HCT116 (cell line): Measurements from ENCODE around the gene CDH10. TPM values are rescaled to one million over a fixed set of nuclear protein-coding genes. Genes with fewer than 3 reads are reported as not detected.

Source experiments
- ATAC-seq: fragments of 200-7000 bp; cut with Tn5 transposase; 2 replicates; pipeline ENCODE4 v1.9.1; 2020; ENCODE audit warnings: mild to moderate bottlenecking, moderate library complexity
- BruUV-seq: library from RNA; stranded (reverse); fragments of 400-500 nt; replicated peaks from 2 replicates; lab custom pipeline; 2021; lab: Mats Ljungman, UMichigan
- CTCF ChIA-PET: fragments of 300-600 bp; sonication (Branson Sonifier 250); formaldehyde crosslinking; loops from one replicate; lab custom pipeline; 2021; ENCODE audit warnings: antibody characterized with exemption; lab: Charles Lee
- POLR2A ChIA-PET: fragments of 300-600, 350-600 bp; sonication (Branson Sonifier 250); formaldehyde crosslinking; loops from one replicate; lab custom pipeline; 2021; ENCODE audit warnings: antibody characterized with exemption; lab: Charles Lee
- RAD21 ChIA-PET, 2 experiments: fragments of 300-600 bp; sonication (Branson Sonifier 250); formaldehyde crosslinking; loops; one replicate each; lab custom pipeline; 2023; ENCODE audit warnings: low total read pairs in 2 of 2; ENCODE audit not compliant: uncharacterized antibody in 2 of 2, unreplicated experiment in 2 of 2, low non-redundant PET in 1 of 2; lab: Charles Lee
- DNase-seq: peaks from one replicate; pipeline ENCODE4 v3.0.0-alpha.2; 2010; ENCODE audit warnings: low read depth, low spot score
- H2AFZ ChIP-seq: fragments of 200-600 bp; shearing (Covaris generic), sonication (generic); 2 replicates; pipeline ENCODE4 v1.6.1; 2017; ENCODE audit warnings: low read depth, mixed run types, mixed read lengths, antibody characterized with exemption, low read length; ENCODE audit not compliant: poor library complexity, severe bottlenecking
- H3K27ac ChIP-seq: 2 replicates; pipeline ENCODE4 v1.5.1; 2012; ENCODE audit warnings: low read depth, low read length
- H3K27me3 ChIP-seq: fragments of 200-600 bp; sonication (generic); 2 replicates; pipeline ENCODE4 v1.6.1; 2016; ENCODE audit warnings: mixed run types, low read length, mixed read lengths; ENCODE audit not compliant: insufficient read depth
- H3K36me3 ChIP-seq, 2 experiments: fragments of 200-500 bp in 1 of 2; fragments of 200-600 bp in 1 of 2; sonication (Bioruptor generic) in 1 of 2; sonication (generic) in 1 of 2; 2 replicates each; pipeline versions ENCODE4 v1.5.1 to v1.6.1; 2014 to 2016; ENCODE audit warnings: low read length in 2 of 2, inconsistent platforms in 1 of 2, mixed read lengths in 1 of 2, mixed run types in 1 of 2; ENCODE audit not compliant: insufficient read depth in 2 of 2, control insufficient read depth in 1 of 2
- H3K4me1 ChIP-seq, 2 experiments: fragments of 200-600 bp in 1 of 2; sonication (generic) in 1 of 2; 2 replicates each; pipeline versions ENCODE4 v1.5.1 to v1.6.1; 2012 to 2017; ENCODE audit warnings: low read length in 2 of 2, inconsistent platforms in 1 of 2, mild to moderate bottlenecking in 1 of 2, mixed read lengths in 1 of 2, mixed run types in 1 of 2, moderate library complexity in 1 of 2; ENCODE audit not compliant: insufficient read depth in 2 of 2, control insufficient read depth in 1 of 2
- H3K4me2 ChIP-seq: fragments of 200-600 bp; sonication (generic); 2 replicates; pipeline ENCODE4 v1.6.1; 2017; ENCODE audit warnings: mixed run types, low read length, mixed read lengths
- H3K4me3 ChIP-seq, 2 experiments: fragments of 200-600 bp in 1 of 2; sonication (generic) in 1 of 2; replicated peaks in 1 of 2; 2 replicates each; pipeline ENCODE4 v1.5.1; 2011 to 2016; ENCODE audit warnings: low read length in 2 of 2, control low read depth in 1 of 2, low read depth in 1 of 2, mild to moderate bottlenecking in 1 of 2, mixed read lengths in 1 of 2, mixed run types in 1 of 2
- H3K79me2 ChIP-seq: fragments of 200-600 bp; sonication (generic); 2 replicates; pipeline ENCODE4 v1.6.1; 2017; ENCODE audit warnings: mild to moderate bottlenecking, mixed run types, low read length, moderate library complexity, mixed read lengths; ENCODE audit not compliant: insufficient read depth
- H3K9ac ChIP-seq: fragments of 200-600 bp; sonication (generic); 2 replicates; pipeline ENCODE4 v1.6.1; 2016; ENCODE audit warnings: low read length, mixed read lengths
- H3K9me2 ChIP-seq: fragments of 200-600 bp; sonication (generic), shearing (Covaris generic); 2 replicates; pipeline ENCODE4 v1.6.1; 2017; ENCODE audit warnings: mixed run types, mild to moderate bottlenecking, moderate library complexity; ENCODE audit not compliant: insufficient read depth
- H3K9me3 ChIP-seq, 2 experiments: fragments of 200-500 bp in 1 of 2; fragments of 200-600 bp in 1 of 2; sonication (Bioruptor generic) in 1 of 2; sonication (generic) in 1 of 2; 2 replicates each; pipeline ENCODE4 v1.6.1; 2014 to 2017; ENCODE audit warnings: low read length in 2 of 2, mixed read lengths in 2 of 2, inconsistent platforms in 1 of 2, low read depth in 1 of 2, mild to moderate bottlenecking in 1 of 2, mixed run types in 1 of 2, moderate library complexity in 1 of 2; ENCODE audit not compliant: control insufficient read depth in 1 of 2, insufficient read depth in 1 of 2
- H4K20me1 ChIP-seq: fragments of 200-600 bp; sonication (generic), shearing (Covaris generic); 2 replicates; pipeline ENCODE4 v1.6.1; 2017; ENCODE audit warnings: mixed run types, mild to moderate bottlenecking, moderate library complexity; ENCODE audit not compliant: insufficient read depth
- CEBPB ChIP-seq: IDR thresholded peaks from 2 replicates; pipeline ENCODE4 v1.6.1; 2012; ENCODE audit warnings: low read depth
- SIN3A ChIP-seq: IDR thresholded peaks from 2 replicates; pipeline ENCODE4 v1.6.1; 2012; ENCODE audit warnings: low read depth
- SRF ChIP-seq: IDR thresholded peaks from 2 replicates; pipeline ENCODE4 v1.6.1; 2012; ENCODE audit warnings: low read depth
- TCF7L2 ChIP-seq: IDR thresholded peaks from 2 replicates; pipeline ENCODE4 v1.7.0; 2011; ENCODE audit warnings: borderline replicate concordance, inconsistent platforms; ENCODE audit not compliant: insufficient read depth, insufficient read length; ENCODE audit errors: extremely low read depth
- YY1 ChIP-seq: IDR thresholded peaks from 2 replicates; pipeline ENCODE4 v1.6.1; 2011; ENCODE audit warnings: low read length, low read depth, moderate library complexity, mild to moderate bottlenecking; ENCODE audit not compliant: insufficient replicate concordance; ENCODE audit errors: extremely low read depth
- ZNF274 ChIP-seq: fragments of 200-500 bp; sonication (Bioruptor generic); IDR thresholded peaks from 2 replicates; pipeline ENCODE4 v1.6.1; 2014; ENCODE audit warnings: mild to moderate bottlenecking, low read depth, low read length, inconsistent platforms
- intact Hi-C: fragments of 100-400 bp; cut with micrococcal nuclease; formaldehyde crosslinking; loops from 2 replicates; pipeline ENCODE4 v1.10.0; 2022
- total RNA-seq: library from RNA; stranded (reverse); gene quantifications from one replicate; pipeline ENCODE4 v1.2.1, GENCODE V29; 2021; ENCODE audit not compliant: unreplicated experiment
- TF ChIP-seq, protein P1 (sequence below): IDR thresholded peaks from 2 replicates; pipeline ENCODE4 v1.6.1; 2012; ENCODE audit warnings: low read depth
- TF ChIP-seq, protein P2 (sequence below): IDR thresholded peaks from 2 replicates; pipeline ENCODE4 v1.6.1; 2012
- TF ChIP-seq, protein P3 (sequence below): IDR thresholded peaks from 2 replicates; pipeline ENCODE4 v1.6.1; 2012
- TF ChIP-seq, protein P4 (sequence below): IDR thresholded peaks from 2 replicates; pipeline ENCODE4 v1.6.1; 2011; ENCODE audit warnings: mild to moderate bottlenecking, low read length, moderate library complexity; ENCODE audit not compliant: insufficient replicate concordance; ENCODE audit errors: extremely low read depth

Gene CDH10
- total RNA-seq, 1 experiment from 2014 or later = not detected

DNA sequence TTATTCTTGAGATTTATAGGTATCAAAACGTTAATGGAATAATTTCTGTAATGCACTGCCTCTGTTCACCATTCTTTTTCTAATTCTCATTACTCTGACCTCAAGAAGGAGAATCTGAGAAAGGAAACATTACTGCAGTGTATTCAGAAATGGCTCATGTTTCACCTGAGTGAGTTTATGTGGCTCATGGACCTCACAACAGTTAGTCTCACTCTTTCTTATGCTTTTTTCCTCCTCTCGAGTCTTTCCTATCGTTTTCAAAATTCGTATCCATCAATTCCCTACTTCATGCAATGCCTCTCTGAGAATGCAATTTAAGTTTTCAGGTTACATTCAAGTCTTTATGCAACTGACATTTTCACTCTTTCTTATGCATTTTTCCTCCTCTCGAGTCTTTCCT lies 9.6 kb downstream of the CDH10 start:
- Histone ChIP-seq H3K4me2 (no peak overlapping the region), H3K36me3 (no peaks in the 10 kb centered on the region), H2AFZ (no peak overlapping the region), H3K4me3 (no peak overlapping the region), H4K20me1 (no peaks in the 10 kb centered on the region), H3K4me1 (no peaks in the 10 kb centered on the region), H3K79me2 (no peaks in the 10 kb centered on the region), H3K9me3 (peaks cover 3 to 10% of the 10 kb centered on the region in 2 experiments), H3K27ac (no peak overlapping the region), H3K9me2 (no peaks in the 10 kb centered on the region), H3K27me3 (no peaks in the 10 kb centered on the region), H3K9ac (no peak overlapping the region)
- ChIA-PET RAD21 (no interaction called here), CTCF (no interaction called here), POLR2A (no interaction called here)
- intact Hi-C loops = no loop called here
- no TSS peak for BruUV-seq
- ATAC-seq (no peak), DNase-seq (no peak)
- TF ChIP-seq SIN3A = no peak
- TF ChIP-seq, protein P1, sequence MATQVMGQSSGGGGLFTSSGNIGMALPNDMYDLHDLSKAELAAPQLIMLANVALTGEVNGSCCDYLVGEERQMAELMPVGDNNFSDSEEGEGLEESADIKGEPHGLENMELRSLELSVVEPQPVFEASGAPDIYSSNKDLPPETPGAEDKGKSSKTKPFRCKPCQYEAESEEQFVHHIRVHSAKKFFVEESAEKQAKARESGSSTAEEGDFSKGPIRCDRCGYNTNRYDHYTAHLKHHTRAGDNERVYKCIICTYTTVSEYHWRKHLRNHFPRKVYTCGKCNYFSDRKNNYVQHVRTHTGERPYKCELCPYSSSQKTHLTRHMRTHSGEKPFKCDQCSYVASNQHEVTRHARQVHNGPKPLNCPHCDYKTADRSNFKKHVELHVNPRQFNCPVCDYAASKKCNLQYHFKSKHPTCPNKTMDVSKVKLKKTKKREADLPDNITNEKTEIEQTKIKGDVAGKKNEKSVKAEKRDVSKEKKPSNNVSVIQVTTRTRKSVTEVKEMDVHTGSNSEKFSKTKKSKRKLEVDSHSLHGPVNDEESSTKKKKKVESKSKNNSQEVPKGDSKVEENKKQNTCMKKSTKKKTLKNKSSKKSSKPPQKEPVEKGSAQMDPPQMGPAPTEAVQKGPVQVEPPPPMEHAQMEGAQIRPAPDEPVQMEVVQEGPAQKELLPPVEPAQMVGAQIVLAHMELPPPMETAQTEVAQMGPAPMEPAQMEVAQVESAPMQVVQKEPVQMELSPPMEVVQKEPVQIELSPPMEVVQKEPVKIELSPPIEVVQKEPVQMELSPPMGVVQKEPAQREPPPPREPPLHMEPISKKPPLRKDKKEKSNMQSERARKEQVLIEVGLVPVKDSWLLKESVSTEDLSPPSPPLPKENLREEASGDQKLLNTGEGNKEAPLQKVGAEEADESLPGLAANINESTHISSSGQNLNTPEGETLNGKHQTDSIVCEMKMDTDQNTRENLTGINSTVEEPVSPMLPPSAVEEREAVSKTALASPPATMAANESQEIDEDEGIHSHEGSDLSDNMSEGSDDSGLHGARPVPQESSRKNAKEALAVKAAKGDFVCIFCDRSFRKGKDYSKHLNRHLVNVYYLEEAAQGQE = no peak
- TF ChIP-seq TCF7L2 = no peak
- TF ChIP-seq, protein P2, sequence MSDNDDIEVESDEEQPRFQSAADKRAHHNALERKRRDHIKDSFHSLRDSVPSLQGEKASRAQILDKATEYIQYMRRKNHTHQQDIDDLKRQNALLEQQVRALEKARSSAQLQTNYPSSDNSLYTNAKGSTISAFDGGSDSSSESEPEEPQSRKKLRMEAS = no peak
- TF ChIP-seq, protein P3, sequence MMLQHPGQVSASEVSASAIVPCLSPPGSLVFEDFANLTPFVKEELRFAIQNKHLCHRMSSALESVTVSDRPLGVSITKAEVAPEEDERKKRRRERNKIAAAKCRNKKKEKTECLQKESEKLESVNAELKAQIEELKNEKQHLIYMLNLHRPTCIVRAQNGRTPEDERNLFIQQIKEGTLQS = no peak
- TF ChIP-seq CEBPB = no peak
- no peak for TF ChIP-seq ZNF274
- no peak for TF ChIP-seq SRF
- no peak for TF ChIP-seq YY1
- TF ChIP-seq, protein P4, sequence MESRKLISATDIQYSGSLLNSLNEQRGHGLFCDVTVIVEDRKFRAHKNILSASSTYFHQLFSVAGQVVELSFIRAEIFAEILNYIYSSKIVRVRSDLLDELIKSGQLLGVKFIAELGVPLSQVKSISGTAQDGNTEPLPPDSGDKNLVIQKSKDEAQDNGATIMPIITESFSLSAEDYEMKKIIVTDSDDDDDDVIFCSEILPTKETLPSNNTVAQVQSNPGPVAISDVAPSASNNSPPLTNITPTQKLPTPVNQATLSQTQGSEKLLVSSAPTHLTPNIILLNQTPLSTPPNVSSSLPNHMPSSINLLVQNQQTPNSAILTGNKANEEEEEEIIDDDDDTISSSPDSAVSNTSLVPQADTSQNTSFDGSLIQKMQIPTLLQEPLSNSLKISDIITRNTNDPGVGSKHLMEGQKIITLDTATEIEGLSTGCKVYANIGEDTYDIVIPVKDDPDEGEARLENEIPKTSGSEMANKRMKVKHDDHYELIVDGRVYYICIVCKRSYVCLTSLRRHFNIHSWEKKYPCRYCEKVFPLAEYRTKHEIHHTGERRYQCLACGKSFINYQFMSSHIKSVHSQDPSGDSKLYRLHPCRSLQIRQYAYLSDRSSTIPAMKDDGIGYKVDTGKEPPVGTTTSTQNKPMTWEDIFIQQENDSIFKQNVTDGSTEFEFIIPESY = no peak
